DMS153 treated with DMSO at 0.1 percent for 48 hours (cell line): ENCODE measurements around the gene DNAJB13.
"Not testable (repeated sequence)": the region's sequence is repeated elsewhere in the genome, so short reads cannot be mapped to it uniquely, and the experiment has no call there.

Experiments used
- DNase-seq: peaks from one replicate; lab custom pipeline; 2025; ENCODE audit not compliant: unreplicated experiment; lab: John Stamatoyannopoulos, UW

The DNAJB13 gene

GRCh38 chr11:73976451-73977151, 25.8 kb downstream of the DNAJB13 start:
- no peak for DNase-seq

GRCh38 chr11:73977856-73978519, 27.2 kb downstream of the DNAJB13 start:
- DNase-seq = no peak

- DNase-seq = no peak
Measured at GRCh38 chr11:73978576-73979086, 27.8 kb downstream of the DNAJB13 start.

- peak; percentile 79 for DNase-seq
Measured at GRCh38 chr11:73980001-73980961, 29.5 kb downstream of the DNAJB13 start.

- DNase-seq = no peak
Measured at GRCh38 chr11:73981051-73981805, 30.4 kb downstream of the DNAJB13 start.

GRCh38 chr11:73982595-73982989, 31.8 kb downstream of the DNAJB13 start, which contains the start of gene UCP2:
TSS of gene UCP2 (minus strand) at chr11:73982843. CDS start at chr11:73978378, 4,465 bp downstream.
- peak; percentile 75 for DNase-seq

- peak; percentile 94 for DNase-seq
Measured at GRCh38 chr11:73982990-73983740, 32.3 kb downstream of the DNAJB13 start.

GRCh38 chr11:73983741-73984538, 33.1 kb downstream of the DNAJB13 start:
- DNase-seq = no peak

- not testable (repeated sequence) for DNase-seq
Measured at GRCh38 chr11:73985661-73986060, 34.8 kb downstream of the DNAJB13 start.

GRCh38 chr11:73988227-73988626, 37.4 kb downstream of the DNAJB13 start:
- no peak for DNase-seq

- no peak for DNase-seq
Measured at GRCh38 chr11:73989156-73989555, 38.3 kb downstream of the DNAJB13 start.

GRCh38 chr11:73990730-73991129, 39.9 kb downstream of the DNAJB13 start:
- no peak for DNase-seq

- no peak for DNase-seq
Measured at GRCh38 chr11:73991471-73992006, 40.7 kb downstream of the DNAJB13 start.

GRCh38 chr11:73995247-73995646, 44.4 kb downstream of the DNAJB13 start:
- peak; percentile 28 for DNase-seq

GRCh38 chr11:73995731-73996130, 44.9 kb downstream of the DNAJB13 start:
- DNase-seq = no peak

- DNase-seq = no peak
Measured at GRCh38 chr11:73996161-73996747, 45.4 kb downstream of the DNAJB13 start.

GRCh38 chr11:73997120-73997770, 46.4 kb downstream of the DNAJB13 start:
- no peak for DNase-seq
